Adrenal gland (tissue), 12 donors: ENCODE results near the gene TTLL11. TPM values are rescaled to one million over a fixed set of nuclear protein-coding genes. Genes with fewer than 3 reads are reported as not detected.

ENCODE experiments used
- DNase-seq, 7 donors: peaks; one replicate each; pipeline ENCODE4 v3.0.0-alpha.2; 2019 to 2020
- H3K27ac ChIP-seq, 5 donors: fragments of 200-600 bp; sonication (generic) in 4 of 5; 1 replicate in 3 of 5; 2 replicates in 2 of 5; pipeline versions ENCODE4 v1.5.1 to v1.8.0; 2016 to 2020; ENCODE audit warnings: mild to moderate bottlenecking in 1 of 5
- H3K27me3 ChIP-seq: fragments of 200-600 bp; 2 replicates; pipeline ENCODE4 v1.8.0; 2021
- H3K36me3 ChIP-seq, 2 donors: fragments of 200-600 bp; replicated peaks in 1 of 2; 1 replicate in 1 of 2; 2 replicates in 1 of 2; pipeline versions ENCODE4 v1.5.1 to v1.8.0; 2018 to 2022
- H3K4me1 ChIP-seq, 2 donors: fragments of 200-600 bp; replicated peaks in 1 of 2; 1 replicate in 1 of 2; 2 replicates in 1 of 2; pipeline versions ENCODE4 v1.5.1 to v1.8.0; 2018 to 2021
- H3K4me3 ChIP-seq, 4 donors: fragments of 200-600 bp; sonication (generic) in 3 of 4; one replicate each; pipeline ENCODE4 v1.5.1; 2016 to 2018
- H3K9me3 ChIP-seq, 3 donors: fragments of 200-600 bp; sonication (generic) in 1 of 3; replicated peaks in 1 of 3; 1 replicate in 2 of 3; 2 replicates in 1 of 3; pipeline versions ENCODE4 v1.5.1 to v1.8.0; 2016 to 2021
- CTCF ChIP-seq, 6 experiments: fragments of 450-650 bp in 4 of 6; fragments of 200-600 bp in 2 of 6; sonication (generic) in 1 of 6; IDR thresholded peaks; 1 replicate in 5 of 6; 2 replicates in 1 of 6; pipeline versions ENCODE4 v1.5.1 to v1.8.0; 2016 to 2021; ENCODE audit warnings: antibody characterized with exemption in 6 of 6, mild to moderate bottlenecking in 2 of 6, moderate library complexity in 1 of 6
- POLR2A ChIP-seq, 2 donors: fragments of 450-650 bp; IDR thresholded peaks; one replicate each; pipeline ENCODE4 v1.6.1; 2017; ENCODE audit warnings: antibody characterized with exemption in 2 of 2, mild to moderate bottlenecking in 2 of 2, moderate library complexity in 1 of 2
- WGBS, 4 donors: extraction: QIAGEN DNeasy Blood & Tissue Kit in 2 of 4; methylation state at CpG; one replicate each; pipeline versions ENCODE4 v1.1.5 to v1.1.7; 2013 to 2017; 5-methylcytosine and 5-hydroxymethylcytosine counted together
- intact Hi-C, 2 donors: fragments of 100-400 bp; cut with DNase I; formaldehyde crosslinking; loops; one replicate each; pipeline versions ENCODE4 v1.14.1 to v1.15.0; 2022 to 2023
- polyA plus RNA-seq, 3 donors: library from polyadenylated mRNA; stranded (reverse); fragments of 200-250 nt in 2 of 3; fragments of 350-450 nt in 1 of 3; fragmentation: Illumina TruSeq in 1 of 3; extraction: RNeasy Lipid Tissue Mini Kit (QIAGEN cat#74804) in 1 of 3; gene quantifications; one replicate each; pipeline ENCODE4 v1.2.3, GENCODE V29; 2013 to 2014
- total RNA-seq, 9 donors: library from RNA; depleted of rRNA in 4 of 9; stranded (reverse); fragments of >200 nt in 4 of 9; fragments of 120-200 nt in 1 of 9; fragmentation: NEBNext Ultra II Directional in 1 of 9; extraction: Animal tissue kit (Norgen Biotek cat#: 25700) in 1 of 9; gene quantifications; one replicate each; pipeline versions ENCODE4 v1.1.0 to v1.2.4, GENCODE V29; 2013 to 2023
- donor health status: healthy with polysubstance abuse.
- donor health status: Bipolar disorder and iron deficiency.
- donor health status: DM: yes; HTN: yes; CAD: no.
- donor health status: DM: no; HTN: no; CAD: no.
- donor health status: DM: no; HTN: no; CAD: no.
- donor health status: DM: yes; HTN: yes; CAD: no.

Gene TTLL11
- total and polyA plus RNA-seq, 12 donors: 4.8 to 30.9 (median 13.7) TPM

- TF ChIP-seq POLR2A (IDR thresholded peaks at IDR 0.05) (no peak), CTCF (IDR thresholded peaks at IDR 0.05) (no peak)
- H3K27me3 ChIP-seq: no peaks in the 10 kb centered on the region
- H3K36me3 ChIP-seq: no peaks in the 10 kb centered on the region
- no peak overlapping the region for H3K4me3 ChIP-seq
- 64 to 89% (median 80%) methylated on average over 3 to 4 of the region's 4 CpGs for WGBS, 4 donors
- no peaks in the 10 kb centered on the region for H3K9me3 ChIP-seq
- no peak overlapping the region for H3K27ac ChIP-seq
- no peak for DNase-seq
- intact Hi-C loops: no loop called here
- peaks cover 0 to 7% of the 10 kb centered on the region in 2 donors for H3K4me1 ChIP-seq
These were observed 268.5 kb downstream of the TTLL11 start for GRCh38 chr9:121824651-121825030.

- WGBS, 4 donors: 92 to 97% (median 94%) methylated on average over 13 of the region's 13 CpGs
- DNase-seq: no peak
- intact Hi-C loops: no loop called here
- peaks cover 0 to 7% of the 10 kb centered on the region in 2 donors for H3K4me1 ChIP-seq
- H3K27me3 ChIP-seq: no peaks in the 10 kb centered on the region
- no peak overlapping the region for H3K27ac ChIP-seq
- H3K9me3 ChIP-seq: no peaks in the 10 kb centered on the region
- TF ChIP-seq CTCF (IDR thresholded peaks at IDR 0.05) (no peak), POLR2A (IDR thresholded peaks at IDR 0.05) (no peak)
- no peaks in the 10 kb centered on the region for H3K36me3 ChIP-seq
- H3K4me3 ChIP-seq: no peak overlapping the region
These were observed 269.5 kb downstream of the TTLL11 start for GRCh38 chr9:121823451-121824169.

GRCh38 chr9:121822093-121823085, 270.7 kb downstream of the TTLL11 start:
- intact Hi-C loops: no loop called here
- no peaks in the 10 kb centered on the region for H3K27me3 ChIP-seq
- no peak overlapping the region for H3K27ac ChIP-seq
- H3K9me3 ChIP-seq: no peaks in the 10 kb centered on the region
- no peak for TF ChIP-seq POLR2A (IDR thresholded peaks at IDR 0.05)
- TF ChIP-seq CTCF (IDR thresholded peaks at IDR 0.05): no peak
- no peak overlapping the region for H3K4me3 ChIP-seq
- no peaks in the 10 kb centered on the region for H3K36me3 ChIP-seq
- WGBS, 4 donors: 72 to 89% (median 87%) methylated on average over 15 to 34 of the region's 34 CpGs
- peaks cover 0 to 7% of the 10 kb centered on the region in 2 donors for H3K4me1 ChIP-seq
- DNase-seq: no peak

- H3K36me3 ChIP-seq: no peaks in the 10 kb centered on the region
- 96 to 99% (median 98%) methylated on average over 5 of the region's 5 CpGs for WGBS, 4 donors
- no peak for TF ChIP-seq CTCF (IDR thresholded peaks at IDR 0.05)
- no peak for TF ChIP-seq POLR2A (IDR thresholded peaks at IDR 0.05)
- H3K4me3 ChIP-seq: no peak overlapping the region
- H3K27me3 ChIP-seq: no peaks in the 10 kb centered on the region
- H3K9me3 ChIP-seq: no peaks in the 10 kb centered on the region
- H3K4me1 ChIP-seq: peaks cover 0 to 7% of the 10 kb centered on the region in 2 donors
- no peak overlapping the region for H3K27ac ChIP-seq
- intact Hi-C loops: no loop called here
- no peak for DNase-seq
These were observed 271.8 kb downstream of the TTLL11 start for GRCh38 chr9:121821326-121821725.
